Naive B cell (primary cell): Measurements from ENCODE around the gene CEACAM4. TPM values are rescaled to one million over a fixed set of nuclear protein-coding genes. Genes with fewer than 3 reads are reported as not detected.
"Not testable (repeated sequence)": the region's sequence is repeated elsewhere in the genome, so short reads cannot be mapped to it uniquely, and the experiment has no call there.

Source experiments
- ATAC-seq, 2 donors: fragments of 150-1000 bp; cut with Tn5 transposase; 2 replicates each; pipeline ENCODE4 v1.10.0; 2021; ENCODE audit warnings: low read depth in 2 of 2, mild to moderate bottlenecking in 2 of 2, moderate library complexity in 2 of 2
- DNase-seq: peaks from one replicate; pipeline ENCODE4 v3.0.0; 2022
- H3K27ac Mint-ChIP-seq, 6 donors: one replicate each; pipeline ENCODE4 v1.8.0; 2020 to 2022; ENCODE audit warnings: mild to moderate bottlenecking in 6 of 6, mixed read lengths in 6 of 6, moderate library complexity in 5 of 6, inconsistent platforms in 2 of 6
- H3K27me3 Mint-ChIP-seq, 3 donors: one replicate each; pipeline ENCODE4 v1.8.0; 2021 to 2022; ENCODE audit warnings: mixed read lengths in 3 of 3, mild to moderate bottlenecking in 1 of 3
- H3K36me3 Mint-ChIP-seq, 2 donors: one replicate each; pipeline ENCODE4 v1.8.0; 2020 to 2022; ENCODE audit warnings: mixed read lengths in 2 of 2, inconsistent platforms in 1 of 2, mild to moderate bottlenecking in 1 of 2
- H3K4me1 Mint-ChIP-seq, 3 donors: one replicate each; pipeline ENCODE4 v1.8.0; 2020 to 2022; ENCODE audit warnings: mixed read lengths in 3 of 3, inconsistent platforms in 1 of 3, mild to moderate bottlenecking in 1 of 3, moderate library complexity in 1 of 3
- H3K4me3 Mint-ChIP-seq, 8 donors: one replicate each; pipeline ENCODE4 v1.8.0; 2020 to 2022; ENCODE audit warnings: mild to moderate bottlenecking in 8 of 8, mixed read lengths in 8 of 8, moderate library complexity in 8 of 8, inconsistent platforms in 2 of 8
- H3K9me3 Mint-ChIP-seq, 7 donors: one replicate each; pipeline ENCODE4 v1.8.0; 2020 to 2022; ENCODE audit warnings: mixed read lengths in 7 of 7, mild to moderate bottlenecking in 5 of 7, inconsistent platforms in 2 of 7, moderate library complexity in 1 of 7
- polyA plus RNA-seq, 6 donors: library from polyadenylated mRNA; unstranded; fragments of 300-500 nt; fragmentation: Illumina TruSeq; gene quantifications; one replicate each; pipeline ENCODE4 v1.2.3, GENCODE V29; 2021; ENCODE audit warnings: low read depth in 6 of 6

The CEACAM4 gene
- polyA plus RNA-seq, 6 donors from 2014 or later = 0.44 TPM; not detected in 5

- ATAC-seq (no peak), DNase-seq (no peak)
- Mint-ChIP-seq H3K4me3 (no peak overlapping the region), H3K4me1 (peaks cover 0 to 8% (median 0%) of the 10 kb centered on the region in 3 donors), H3K27ac (no peak overlapping the region), H3K27me3 (peaks cover 0 to 19% (median 4%) of the 10 kb centered on the region in 3 donors), H3K9me3 (no peaks in the 10 kb centered on the region), H3K36me3 (peaks cover 9 to 45% of the 10 kb centered on the region in 2 donors)
Measured at GRCh38 chr19:41588497-41589209, 38.2 kb downstream of the CEACAM4 start.

GRCh38 chr19:41587838-41588210, 39.0 kb downstream of the CEACAM4 start:
- Mint-ChIP-seq H3K27me3 (peaks cover 0 to 14% (median 0%) of the 10 kb centered on the region in 3 donors), H3K9me3 (peaks cover 0 to 7% (median 2%) of the 10 kb centered on the region in 7 donors), H3K4me1 (peaks cover 0 to 8% (median 0%) of the 10 kb centered on the region in 3 donors), H3K27ac (peak overlapping the region in 1 of 6 donors; percentile 79), H3K4me3 (no peak overlapping the region), H3K36me3 (peaks cover 17 to 54% of the 10 kb centered on the region in 2 donors)
- DNase-seq (no peak), ATAC-seq (no peak)

GRCh38 chr19:41587101-41587837, 39.6 kb downstream of the CEACAM4 start:
- Mint-ChIP-seq H3K36me3 (peaks cover 21 to 59% of the 10 kb centered on the region in 2 donors), H3K27ac (no peak overlapping the region), H3K9me3 (peaks cover 0 to 11% (median 4%) of the 10 kb centered on the region in 7 donors), H3K4me3 (no peak overlapping the region), H3K27me3 (peaks cover 0 to 8% (median 0%) of the 10 kb centered on the region in 3 donors), H3K4me1 (peaks cover 0 to 6% (median 0%) of the 10 kb centered on the region in 3 donors)
- no peak for DNase-seq
- no peak for ATAC-seq

GRCh38 chr19:41586064-41586463, 40.8 kb downstream of the CEACAM4 start:
- no peak for DNase-seq
- Mint-ChIP-seq H3K27me3 (no peaks in the 10 kb centered on the region), H3K4me3 (peak overlapping the region in 1 of 8 donors; percentile 64), H3K4me1 (peaks cover 0 to 5% (median 0%) of the 10 kb centered on the region in 3 donors), H3K36me3 (peaks cover 33 to 71% of the 10 kb centered on the region in 2 donors), H3K27ac (no peak overlapping the region), H3K9me3 (peaks cover 0 to 23% (median 14%) of the 10 kb centered on the region in 7 donors)
- no peak for ATAC-seq

GRCh38 chr19:41584931-41585330, 41.9 kb downstream of the CEACAM4 start:
- H3K4me1 Mint-ChIP-seq = peaks cover 0 to 5% (median 0%) of the 10 kb centered on the region in 3 donors
- H3K9me3 Mint-ChIP-seq = peaks cover 0 to 30% (median 14%) of the 10 kb centered on the region in 7 donors
- H3K36me3 Mint-ChIP-seq = peaks cover 42 to 80% of the 10 kb centered on the region in 2 donors
- H3K27me3 Mint-ChIP-seq = no peaks in the 10 kb centered on the region
- DNase-seq (no peak), ATAC-seq (no peak)
- H3K4me3 Mint-ChIP-seq = no peak overlapping the region
- H3K27ac Mint-ChIP-seq = peak overlapping the region in 1 of 6 donors; percentile 20

- no peak for DNase-seq
- Mint-ChIP-seq H3K27ac (no peak overlapping the region), H3K4me3 (peak overlapping the region in 1 of 8 donors; percentile 64), H3K36me3 (peaks cover 42 to 78% of the 10 kb centered on the region in 2 donors), H3K27me3 (no peaks in the 10 kb centered on the region), H3K4me1 (peaks cover 0 to 1% (median under 1%) of the 10 kb centered on the region in 3 donors), H3K9me3 (peaks cover 0 to 30% (median 14%) of the 10 kb centered on the region in 7 donors)
- no peak for ATAC-seq
Measured at GRCh38 chr19:41584260-41584810, 42.5 kb downstream of the CEACAM4 start.

GRCh38 chr19:41582577-41583182, 44.2 kb downstream of the CEACAM4 start:
- peaks cover 0 to 30% (median 14%) of the 10 kb centered on the region in 7 donors for H3K9me3 Mint-ChIP-seq
- peaks cover 0 to 13% (median 4%) of the 10 kb centered on the region in 3 donors for H3K4me1 Mint-ChIP-seq
- H3K36me3 Mint-ChIP-seq = peaks cover 36 to 61% of the 10 kb centered on the region in 2 donors
- not testable (repeated sequence) for H3K4me3 Mint-ChIP-seq, ATAC-seq, H3K27me3 Mint-ChIP-seq, DNase-seq
- H3K27ac Mint-ChIP-seq = peak overlapping the region in 1 of 6 donors; percentile 49

- H3K36me3 Mint-ChIP-seq = peaks cover 36 to 61% of the 10 kb centered on the region in 2 donors
- not testable (repeated sequence) for H3K4me3 Mint-ChIP-seq, DNase-seq, ATAC-seq, H3K27me3 Mint-ChIP-seq, H3K27ac Mint-ChIP-seq
- H3K9me3 Mint-ChIP-seq = peaks cover 0 to 30% (median 14%) of the 10 kb centered on the region in 7 donors
- peaks cover 13 to 29% (median 20%) of the 10 kb centered on the region in 3 donors for H3K4me1 Mint-ChIP-seq
Measured at GRCh38 chr19:41581068-41581467, 45.8 kb downstream of the CEACAM4 start.

- H3K4me1 Mint-ChIP-seq = peaks cover 22 to 39% (median 28%) of the 10 kb centered on the region in 3 donors
Measured at GRCh38 chr19:41578886-41579285, 48.0 kb downstream of the CEACAM4 start.

GRCh38 chr19:41577833-41578232, 49.0 kb downstream of the CEACAM4 start:
- H3K9me3 Mint-ChIP-seq = peaks cover 0 to 23% (median 13%) of the 10 kb centered on the region in 7 donors
- H3K4me1 Mint-ChIP-seq = peaks cover 22 to 39% (median 28%) of the 10 kb centered on the region in 3 donors
- ATAC-seq (no peak), DNase-seq (no peak)
- peaks cover 26 to 28% of the 10 kb centered on the region in 2 donors for H3K36me3 Mint-ChIP-seq
- peak overlapping the region in 3 of 8 donors; percentile 25 to 36 (median 26) for H3K4me3 Mint-ChIP-seq
- H3K27ac Mint-ChIP-seq = peak overlapping the region in 2 of 6 donors; percentile 14 to 31
- H3K27me3 Mint-ChIP-seq = no peaks in the 10 kb centered on the region

More at GRCh38 chr19:41578886-41579285, 48.0 kb downstream of the CEACAM4 start:
- Mint-ChIP-seq H3K27ac (peak overlapping the region in 2 of 6 donors; percentile 11 to 80), H3K27me3 (no peaks in the 10 kb centered on the region), H3K4me3 (peak overlapping the region in 2 of 8 donors; percentile 32 to 45), H3K9me3 (peaks cover 0 to 30% (median 14%) of the 10 kb centered on the region in 7 donors), H3K36me3 (peaks cover 36 to 39% of the 10 kb centered on the region in 2 donors)
- DNase-seq (no peak), ATAC-seq (no peak)

- Mint-ChIP-seq H3K9me3 (peaks cover 0 to 19% (median 11%) of the 10 kb centered on the region in 7 donors), H3K4me3 (peak overlapping the region in 4 of 8 donors; percentile 26 to 91 (median 62)), H3K27ac (peak overlapping the region in 5 of 6 donors; percentile 38 to 95 (median 56)), H3K36me3 (peaks cover 22 to 23% of the 10 kb centered on the region in 2 donors), H3K27me3 (no peaks in the 10 kb centered on the region), H3K4me1 (peaks cover 22 to 39% (median 28%) of the 10 kb centered on the region in 3 donors)
- DNase-seq (no peak), ATAC-seq (no peak)
Measured at GRCh38 chr19:41577144-41577830, 49.6 kb downstream of the CEACAM4 start.

GRCh38 chr19:41575998-41576397, 50.9 kb downstream of the CEACAM4 start, which contains the start of gene CEACAM21:
TSS of gene CEACAM21 (plus strand) at chr19:41576166. CDS start at chr19:41576275, 109 bp downstream.
- H3K4me1 Mint-ChIP-seq = peaks cover 22 to 40% (median 29%) of the 10 kb centered on the region in 3 donors
- H3K36me3 Mint-ChIP-seq = peaks cover 9 to 10% of the 10 kb centered on the region in 2 donors
- peak within 1 kb of the TSS; percentile 90 to 96 (median 94) for H3K27ac Mint-ChIP-seq
- no peaks in the 10 kb centered on the region for H3K27me3 Mint-ChIP-seq
- peak; percentile 100 for ATAC-seq
- peaks cover 0 to 6% (median 0%) of the 10 kb centered on the region in 7 donors for H3K9me3 Mint-ChIP-seq
- peak within 1 kb of the TSS; percentile 79 to 95 (median 90) for H3K4me3 Mint-ChIP-seq
- peak; percentile 66 for DNase-seq
